ENCODE data around the gene CRTC1.
A peak's percentile ranks its signal among the peaks of the same experiment; 100 is the strongest.
"Not testable (repeated sequence)": the region's sequence is repeated elsewhere in the genome, so short reads cannot be mapped to it uniquely, and the experiment has no call there.

Gene CRTC1

DNA sequence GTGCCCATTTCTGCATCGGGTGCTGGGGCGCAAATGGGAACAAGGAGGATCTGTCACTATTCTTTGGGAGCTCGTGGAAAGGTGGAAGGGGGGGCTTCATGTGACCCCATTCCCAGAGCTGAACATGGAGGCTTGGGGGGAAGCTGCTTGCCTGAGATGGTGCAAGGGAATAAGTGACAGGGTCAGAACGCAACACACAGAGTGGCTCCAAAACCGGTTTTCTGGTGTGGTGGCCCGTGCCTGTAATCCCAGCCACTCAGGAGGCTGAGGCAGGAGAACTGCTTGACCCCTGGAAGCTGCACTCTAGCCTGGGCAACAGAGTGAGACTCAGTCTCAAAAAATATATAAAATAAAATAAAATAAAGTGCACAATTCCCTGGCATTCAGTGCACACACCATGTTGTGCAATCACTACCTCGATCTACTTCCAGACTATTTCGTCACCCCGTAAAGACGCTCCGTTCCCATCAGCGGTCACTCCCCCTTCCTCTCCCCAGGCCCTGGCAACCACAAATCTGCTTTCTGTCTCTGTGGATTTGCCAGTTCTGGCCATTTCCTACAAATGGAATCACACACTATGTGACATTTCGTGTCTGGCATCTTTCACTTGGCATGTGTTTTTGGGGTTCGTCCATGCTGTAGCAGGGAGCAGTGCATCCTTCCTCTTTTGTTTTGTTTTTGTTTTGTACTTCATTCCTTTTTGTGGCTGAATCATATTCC is 125.8 kb downstream of the CRTC1 start:
- peak; percentile 70 for DNase-seq

DNA sequence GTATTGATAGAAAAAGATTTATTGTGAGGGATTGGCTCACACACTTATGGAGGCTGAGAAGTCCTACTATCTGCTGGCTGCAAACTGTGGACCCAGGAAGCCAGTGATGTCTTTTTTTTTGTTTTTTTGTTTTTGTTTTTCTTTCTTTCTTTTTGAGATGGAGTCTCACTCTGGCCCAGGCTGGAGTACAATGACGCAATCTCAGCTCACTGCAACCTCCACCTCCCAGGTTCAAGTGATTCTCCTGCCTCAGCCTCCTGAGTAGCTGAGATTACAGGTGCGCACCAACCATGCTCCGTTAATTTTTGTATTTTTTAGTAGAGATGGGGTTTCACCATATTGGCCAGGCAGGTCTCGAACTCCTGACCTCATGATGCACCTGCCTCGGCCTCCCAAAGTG is 128.2 kb downstream of the CRTC1 start:
- not testable (repeated sequence) for DNase-seq

DNA sequence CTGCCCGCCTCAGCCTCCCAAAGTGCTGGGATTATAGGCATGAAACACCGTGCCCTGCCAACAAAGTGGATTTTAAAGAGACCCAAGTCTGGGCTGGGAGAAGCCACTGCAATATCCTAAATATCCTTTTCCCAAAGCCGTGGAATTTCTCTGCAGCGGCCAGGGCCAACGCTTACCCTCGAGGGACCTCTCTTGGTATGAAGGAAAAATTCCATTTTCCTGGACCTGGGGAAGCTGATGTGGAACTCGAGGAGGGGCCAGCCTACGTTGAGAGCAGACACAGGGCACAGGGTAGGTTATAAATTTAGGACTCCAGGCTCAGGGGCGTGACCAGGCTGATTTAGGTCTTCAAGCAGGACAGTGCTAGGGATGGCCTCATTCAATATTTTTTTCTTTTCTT is 130.6 kb downstream of the CRTC1 start:
- peak; percentile 67 for DNase-seq

DNA sequence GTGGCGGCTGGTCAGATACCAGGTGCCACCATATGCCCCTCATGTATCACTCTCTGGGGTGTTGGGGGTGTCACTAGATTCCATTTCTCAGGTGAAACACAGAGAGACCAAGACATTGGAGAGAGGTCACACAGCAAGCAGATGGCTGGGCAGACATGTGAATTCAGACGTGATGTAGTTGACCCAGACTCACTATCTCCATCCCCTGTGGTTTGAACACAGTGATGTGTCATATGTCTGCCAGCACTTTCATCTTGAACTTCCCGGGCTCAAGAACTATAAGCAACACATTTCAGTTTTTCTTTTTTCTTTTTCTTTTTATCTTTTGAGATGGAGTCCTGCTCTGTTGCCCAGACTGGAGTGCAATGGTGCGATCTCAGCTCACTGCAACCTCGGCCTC is 132.2 kb downstream of the CRTC1 start:
- DNase-seq, result no peak

DNA sequence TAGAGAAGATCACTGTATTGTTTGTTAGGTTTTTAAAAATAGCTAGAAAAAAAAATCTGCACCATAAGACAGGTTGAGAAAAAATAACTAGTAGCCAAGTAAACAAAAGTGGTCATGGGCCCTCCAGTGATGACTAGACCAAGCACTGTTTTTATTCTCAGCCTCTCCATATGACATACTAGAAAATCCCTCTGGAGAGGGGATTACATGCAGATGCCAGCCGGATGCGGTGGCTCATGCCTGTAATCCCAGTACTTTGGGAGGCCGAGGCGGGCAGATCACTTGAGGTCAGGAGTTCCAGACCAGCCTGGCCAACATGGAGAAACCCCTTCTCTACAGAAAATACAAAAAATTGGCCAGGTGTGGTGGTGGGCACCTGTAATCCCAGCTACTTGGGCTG is 133.2 kb downstream of the CRTC1 start:
- not testable (repeated sequence) for DNase-seq

DNA sequence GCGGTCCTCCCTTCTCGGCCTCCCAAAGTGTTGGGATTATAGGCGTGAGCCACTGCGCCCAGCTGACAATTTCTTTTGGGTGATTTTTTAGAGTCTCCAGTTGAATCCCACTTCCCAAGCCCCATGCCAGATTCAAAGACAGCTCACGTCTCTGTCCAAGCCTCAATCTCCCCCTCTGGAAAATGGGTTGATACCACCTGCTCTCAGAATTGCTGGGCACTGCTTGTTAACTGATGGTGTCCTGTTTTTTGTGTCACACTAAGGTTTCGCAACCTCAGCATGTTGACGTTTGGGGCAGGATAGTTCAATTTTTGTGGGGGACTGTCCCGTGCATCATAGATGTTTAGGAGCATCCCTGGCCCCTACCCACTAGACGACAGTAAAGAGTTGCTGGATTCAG is 134.1 kb downstream of the CRTC1 start:
- no peak for DNase-seq

DNA sequence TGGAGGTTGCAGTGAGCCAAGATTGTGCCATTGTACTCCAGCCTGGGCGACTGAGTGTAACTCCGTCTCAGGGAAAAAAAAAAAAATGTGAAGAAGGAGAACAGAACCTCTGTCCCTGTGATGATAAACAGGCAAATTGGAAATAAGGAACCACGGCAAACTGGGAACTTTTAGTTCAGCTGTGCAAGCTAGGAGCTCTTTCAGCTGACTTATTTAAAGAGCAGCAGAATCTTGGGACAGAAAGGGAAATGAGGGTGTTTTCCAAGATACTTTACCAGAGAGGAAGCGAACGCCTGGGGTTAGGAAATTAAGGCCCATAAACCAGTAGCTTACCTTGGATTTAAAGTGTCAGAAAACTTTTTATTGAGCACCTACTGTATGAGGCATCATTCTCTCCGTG is 145.3 kb downstream of the CRTC1 start:
- DNase-seq, result no peak

DNA sequence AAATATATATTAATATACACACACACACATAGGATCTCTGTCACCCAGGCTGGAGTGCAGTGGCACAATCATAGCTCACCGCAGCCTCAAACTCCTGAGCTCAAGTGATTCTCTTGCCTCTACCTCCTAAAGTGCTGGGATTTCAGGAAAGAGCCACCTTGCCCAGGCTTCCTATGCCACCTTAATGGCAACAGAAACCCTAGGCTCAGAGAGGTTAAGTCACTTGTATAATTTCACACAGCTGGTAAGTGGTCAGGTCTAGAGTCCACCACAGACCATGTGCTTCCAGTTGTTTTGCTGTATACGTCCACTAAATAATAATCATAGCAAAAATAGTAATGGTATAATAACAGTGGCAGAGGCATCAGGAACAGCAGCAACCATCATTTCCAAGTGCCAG is 147.0 kb downstream of the CRTC1 start:
- no peak for DNase-seq

DNA sequence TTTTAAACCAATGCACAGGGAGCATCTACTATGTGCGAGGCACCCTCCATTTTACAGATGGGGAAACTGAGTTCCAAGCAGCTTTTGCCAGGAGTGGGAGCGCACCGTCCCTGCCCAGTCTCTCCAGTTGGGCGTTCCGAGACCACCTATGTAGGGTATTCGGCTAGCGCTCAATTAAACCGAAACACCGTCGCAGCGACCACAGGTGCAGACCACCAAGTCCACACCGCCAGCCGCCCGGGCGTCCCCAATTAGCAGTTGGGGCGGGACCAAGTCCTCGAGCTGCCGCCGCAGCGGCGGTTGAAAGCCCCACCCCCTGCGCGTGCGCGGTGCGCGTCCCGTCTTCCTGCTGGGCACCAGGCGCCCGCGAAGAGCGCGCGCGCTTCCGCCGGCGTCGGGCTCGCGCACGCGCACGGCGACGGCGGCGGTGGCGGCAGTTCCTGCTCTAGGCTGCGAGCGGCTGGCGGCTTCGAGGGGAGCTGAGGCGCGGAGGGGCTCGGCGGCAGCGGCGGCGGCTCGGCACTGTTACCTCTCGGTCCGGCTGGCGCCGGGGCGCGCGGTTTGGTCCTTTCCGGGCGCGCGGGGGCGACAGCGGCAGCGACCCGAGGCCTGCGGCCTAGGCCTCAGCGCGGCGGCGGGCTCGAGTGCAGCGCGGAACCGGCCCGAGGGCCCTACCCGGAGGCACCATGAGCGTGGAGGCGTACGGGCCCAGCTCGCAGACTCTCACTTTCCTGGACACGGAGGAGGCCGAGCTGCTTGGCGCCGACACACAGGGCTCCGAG is 148.2 kb downstream of the CRTC1 start, which contains the start of gene UPF1:
TSS of gene UPF1 (plus strand) at position 436 of the 782 bp plus-strand sequence. CDS start at position 687, 251 bp downstream.
- DNase-seq, result peak; percentile 89

Data from fibroblast of upper back skin (primary cell).